CD4-positive, alpha-beta T cell treated with Interleukin-4 for 1 hour (primary cell): Measurements from ENCODE around the gene SORCS2.
"Not testable (repeated sequence)": the region's sequence is repeated elsewhere in the genome, so short reads cannot be mapped to it uniquely, and the experiment has no call there.

Source experiments
- DNase-seq, 2 donors: peaks; one replicate each; pipeline ENCODE4 v3.0.0-alpha.2; 2020 to 2022

The SORCS2 gene

DNA sequence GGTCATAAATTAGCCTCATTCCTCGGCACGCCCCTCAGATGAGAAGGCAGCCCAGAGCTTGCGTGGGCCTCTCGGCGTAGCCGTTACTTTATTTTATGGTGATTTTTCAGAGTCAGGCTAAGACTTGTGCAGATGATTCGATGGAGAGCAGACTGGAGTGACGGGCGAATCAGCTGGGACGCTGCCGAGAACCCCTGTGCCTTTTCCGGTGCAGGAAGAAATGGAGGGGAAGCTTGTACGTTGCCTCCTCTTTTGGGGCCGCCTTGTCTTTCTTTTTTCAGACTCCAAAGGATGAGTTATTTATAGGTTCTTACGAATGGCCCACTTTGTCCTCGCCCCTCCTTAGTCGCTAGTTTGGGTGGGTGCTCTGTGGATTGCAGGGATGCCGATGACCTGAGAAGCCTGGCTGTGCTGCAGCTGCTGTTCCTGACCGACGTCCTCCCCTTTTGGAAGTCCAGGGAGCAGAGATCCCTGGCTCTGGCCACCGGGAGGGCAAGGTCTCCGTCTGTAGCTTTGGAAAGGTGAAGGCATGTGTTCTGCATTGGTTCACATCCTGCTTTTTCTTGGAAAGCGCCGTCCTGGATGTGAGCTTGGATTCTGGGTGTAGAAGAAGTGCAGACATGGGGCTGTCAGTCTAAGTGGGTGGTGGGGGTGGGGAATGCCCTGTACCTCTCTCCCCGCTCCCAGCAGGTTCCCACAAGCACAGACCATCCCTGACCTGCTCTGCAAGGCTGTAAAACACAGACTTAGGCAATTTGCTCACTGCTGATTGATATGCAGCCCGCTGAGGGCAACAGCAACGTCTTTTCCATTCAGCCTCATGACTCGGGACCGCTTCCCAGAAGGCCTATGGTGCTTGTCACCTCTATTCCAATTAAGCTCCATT lies 9.3 kb downstream of the SORCS2 start:
- DNase-seq = no peak

GRCh38 chr4:7202411-7202810 lies 10.1 kb downstream of the SORCS2 start:
- DNase-seq = no peak

DNA sequence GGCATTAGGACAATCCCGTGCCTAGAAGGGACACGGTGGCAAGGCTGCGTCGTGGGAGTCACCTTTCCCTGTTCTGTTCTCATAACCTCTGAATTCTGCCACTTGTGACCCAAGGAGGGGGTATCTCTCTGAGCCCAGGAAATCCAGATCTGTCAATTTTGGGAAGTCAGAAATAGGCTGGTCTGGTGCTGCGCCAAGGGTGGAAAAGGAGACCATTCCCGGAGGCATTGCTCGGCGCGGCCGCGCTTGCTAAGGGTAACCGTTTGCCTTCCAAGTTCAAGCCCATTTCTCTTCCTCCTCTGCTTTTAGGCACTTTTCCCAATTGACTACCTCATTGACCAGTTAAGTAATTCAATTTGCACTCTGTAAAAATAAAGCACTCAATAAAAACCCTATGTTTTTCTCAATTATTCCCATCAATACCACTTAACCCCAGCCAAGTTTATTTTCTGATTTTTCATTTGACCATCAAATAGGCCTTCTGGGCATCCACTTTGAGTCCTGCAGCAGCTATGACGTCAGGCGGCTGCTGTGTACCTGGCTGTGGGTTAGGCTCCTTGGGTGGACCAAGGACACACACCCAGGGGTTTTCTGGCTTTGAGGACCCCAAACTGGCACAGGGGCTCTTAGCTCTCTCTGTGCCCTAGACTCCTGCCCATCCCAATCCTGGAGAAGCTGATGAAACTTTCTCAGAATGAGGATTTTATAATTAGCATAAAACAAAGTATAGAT lies 12.5 kb downstream of the SORCS2 start:
- DNase-seq = no peak

DNA sequence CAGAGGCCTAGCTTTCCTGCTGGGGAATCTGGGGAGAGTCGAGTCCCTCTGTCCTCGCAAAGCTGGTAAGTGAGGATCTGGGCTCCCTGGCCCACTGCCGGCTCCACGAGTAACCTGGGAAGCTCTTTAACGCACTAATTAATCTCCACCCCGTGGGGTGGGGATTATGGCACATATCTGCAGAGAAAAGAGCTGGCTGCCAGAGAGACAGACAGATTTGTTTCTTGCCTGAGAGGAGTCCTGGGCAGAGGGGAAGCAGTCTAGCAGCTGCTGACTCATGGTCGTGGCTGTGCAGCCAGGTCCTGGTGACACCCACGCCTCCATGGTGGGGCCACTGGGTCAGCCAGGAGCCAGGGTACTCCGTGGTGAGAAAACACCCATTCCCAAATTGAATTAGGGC lies 14.0 kb downstream of the SORCS2 start:
- no peak for DNase-seq

DNA sequence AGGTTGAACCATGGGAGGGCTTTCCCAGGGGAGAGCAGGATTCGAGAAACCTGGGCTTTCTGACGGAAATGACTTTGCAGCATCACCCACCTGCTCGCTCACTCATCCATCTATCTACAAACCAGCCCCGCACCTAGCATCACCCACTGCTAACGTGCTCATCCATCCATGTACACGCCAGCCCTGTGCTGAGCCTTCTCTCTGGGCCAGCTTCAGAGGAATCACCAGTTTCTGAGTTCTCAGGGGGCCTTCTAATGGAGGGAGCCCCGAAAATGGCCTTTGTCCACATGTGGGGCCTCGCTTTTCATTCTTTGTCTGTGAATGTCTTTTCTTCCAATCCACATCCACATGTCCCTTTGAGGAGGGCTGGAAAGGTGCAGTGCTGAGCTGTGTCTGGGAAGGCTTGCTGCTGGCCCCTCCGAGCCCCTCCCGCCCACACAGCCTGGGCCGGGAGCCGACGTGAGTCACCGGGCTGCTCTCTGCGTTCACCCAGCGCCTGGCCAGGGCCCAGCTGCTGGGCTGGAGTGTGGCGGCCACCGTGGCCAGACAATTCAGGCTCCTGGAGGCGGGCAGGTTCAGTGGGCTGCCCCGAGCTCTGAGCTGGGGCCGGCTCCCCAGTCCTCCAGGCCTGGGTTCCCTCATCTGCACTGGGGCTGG lies 14.7 kb downstream of the SORCS2 start:
- DNase-seq = no peak

GRCh38 chr4:7207628-7208231 lies 15.4 kb downstream of the SORCS2 start:
- DNase-seq = no peak

GRCh38 chr4:7208509-7209451 lies 16.4 kb downstream of the SORCS2 start:
- no peak for DNase-seq

DNA sequence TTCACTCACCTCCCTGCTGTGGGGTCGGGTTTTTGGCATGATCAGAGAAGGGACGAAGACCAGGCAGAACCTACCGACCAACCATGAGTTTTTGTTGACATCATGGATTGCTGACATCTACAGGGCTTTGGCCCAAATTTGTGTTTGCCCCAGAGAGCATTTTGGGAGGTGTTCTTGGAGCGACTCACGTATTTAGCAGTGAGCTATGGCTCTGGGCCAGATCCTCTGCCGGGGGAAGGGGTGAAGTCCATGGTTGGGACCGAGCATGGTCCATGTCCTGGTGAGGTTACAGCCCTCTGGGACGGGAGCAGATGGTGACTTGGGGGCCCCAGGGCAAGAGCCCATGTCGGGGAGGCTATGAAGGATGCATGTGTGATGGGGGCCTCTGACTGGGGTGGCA lies 17.4 kb downstream of the SORCS2 start:
- no peak for DNase-seq

DNA sequence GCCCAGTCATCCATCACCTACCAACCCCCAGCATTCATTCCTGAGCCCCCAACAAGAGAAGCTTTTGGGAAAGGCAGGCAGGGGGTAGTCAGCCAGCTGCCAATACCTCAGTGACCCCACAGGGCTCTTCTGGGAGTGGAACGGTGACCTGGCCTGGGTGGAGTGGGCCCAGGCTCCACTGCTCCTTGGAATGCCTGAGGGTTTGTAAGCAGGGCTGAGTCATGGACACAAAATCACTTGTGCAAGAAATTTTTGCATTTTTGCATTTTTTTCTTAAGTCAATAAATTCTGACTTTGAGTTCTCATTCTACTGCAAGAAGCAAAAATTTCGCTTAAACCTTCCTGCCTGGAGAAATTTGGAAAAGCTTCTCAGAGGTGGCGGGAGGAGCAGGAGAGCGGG lies 18.5 kb downstream of the SORCS2 start:
- DNase-seq = no peak

DNA sequence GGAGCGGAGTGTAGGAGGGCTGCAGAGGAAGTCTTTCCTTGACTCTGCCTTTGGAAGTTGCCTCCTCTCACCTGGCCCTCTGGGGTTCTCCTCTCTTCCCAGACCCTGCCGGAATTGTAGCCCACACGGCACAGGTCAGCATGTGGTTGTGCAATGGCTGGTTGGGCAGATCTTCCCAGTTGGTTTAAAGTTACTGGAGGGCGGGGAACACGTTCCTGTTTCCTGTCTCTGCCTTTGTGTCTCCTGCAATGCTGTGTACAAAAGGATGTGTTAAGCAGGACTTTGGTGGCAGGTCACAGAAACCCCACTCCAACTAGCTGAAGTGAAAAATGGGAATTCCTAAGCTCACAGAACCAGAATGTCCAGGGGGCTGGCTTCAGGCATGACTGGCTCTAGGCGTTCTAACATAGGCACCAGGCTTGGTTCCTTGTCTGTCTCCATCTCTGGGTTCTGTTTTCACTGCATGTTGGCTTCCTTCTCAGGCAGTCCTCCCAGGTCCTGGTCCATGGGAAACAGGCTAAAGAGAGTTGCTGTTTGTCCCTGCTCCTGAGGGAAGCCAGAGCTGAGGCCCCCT lies 19.9 kb downstream of the SORCS2 start:
- no peak for DNase-seq

- no peak for DNase-seq
These were observed 20.6 kb downstream of the SORCS2 start for GRCh38 chr4:7212921-7213320.

DNA sequence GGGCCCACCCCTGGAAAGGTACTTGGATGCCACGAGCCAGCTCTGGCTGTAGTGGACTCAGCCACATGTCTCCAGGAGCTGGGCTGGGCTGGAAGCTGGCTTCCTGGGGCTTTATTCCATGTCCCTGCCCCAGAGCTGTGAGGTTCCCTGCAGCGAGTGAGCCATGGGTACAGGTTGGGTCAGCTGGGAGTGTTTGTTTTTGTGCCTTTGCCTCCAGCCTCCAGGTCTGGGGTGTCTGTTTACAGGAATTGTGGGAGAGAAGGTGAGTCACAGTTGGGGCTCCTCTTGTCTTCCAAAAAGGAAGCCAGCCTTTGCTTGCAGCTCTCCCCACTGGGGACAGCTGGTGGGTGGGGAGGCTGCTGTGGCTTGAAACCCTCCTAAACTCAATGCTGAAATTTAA lies 21.5 kb downstream of the SORCS2 start:
- no peak for DNase-seq

- no peak for DNase-seq
These were observed 22.0 kb downstream of the SORCS2 start for GRCh38 chr4:7214359-7214758.

DNA sequence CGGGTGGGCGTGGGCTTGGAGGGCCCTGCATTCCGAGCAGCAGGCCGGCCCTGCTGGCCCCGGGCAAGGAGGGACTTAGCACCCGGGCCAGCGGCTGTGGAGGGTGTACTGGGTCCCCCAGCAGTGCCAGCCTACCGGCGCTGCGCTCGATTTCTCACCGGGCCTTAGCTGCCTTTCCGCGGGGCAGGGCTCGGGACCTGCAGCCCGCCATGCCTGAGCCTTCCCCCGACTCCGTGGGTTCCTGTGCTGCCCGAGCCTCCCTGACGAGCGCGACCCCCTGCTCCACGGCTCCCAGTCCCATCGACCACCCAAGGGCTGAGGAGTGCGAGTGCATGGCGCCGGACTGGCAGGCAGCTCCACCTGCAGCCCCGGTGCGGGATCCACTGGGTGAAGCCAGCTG lies 22.8 kb downstream of the SORCS2 start:
- not testable (repeated sequence) for DNase-seq

DNA sequence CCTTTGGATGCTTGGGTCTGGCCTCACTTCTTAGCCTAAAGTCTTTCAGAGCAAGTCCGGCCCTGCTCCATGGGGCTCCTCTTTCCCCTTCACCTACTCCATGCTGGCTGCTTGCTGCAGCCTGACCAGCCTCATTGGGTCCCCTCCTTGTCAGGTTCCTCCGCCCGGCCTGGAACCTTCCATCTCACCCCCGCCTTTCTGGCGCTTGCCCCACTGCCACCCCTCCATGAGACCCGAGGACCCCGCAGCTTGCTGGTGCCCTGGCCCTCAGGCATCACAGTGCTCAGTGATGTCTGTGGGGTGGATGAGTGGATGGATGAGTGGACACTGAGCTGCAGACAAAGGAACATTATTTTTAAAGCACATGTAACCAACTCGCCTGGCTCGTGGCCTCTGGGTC lies 24.7 kb downstream of the SORCS2 start:
- DNase-seq = no peak

- DNase-seq = no peak
These were observed 25.4 kb downstream of the SORCS2 start for GRCh38 chr4:7217474-7218321.

- DNase-seq = no peak
These were observed 26.3 kb downstream of the SORCS2 start for GRCh38 chr4:7218686-7219085.

DNA sequence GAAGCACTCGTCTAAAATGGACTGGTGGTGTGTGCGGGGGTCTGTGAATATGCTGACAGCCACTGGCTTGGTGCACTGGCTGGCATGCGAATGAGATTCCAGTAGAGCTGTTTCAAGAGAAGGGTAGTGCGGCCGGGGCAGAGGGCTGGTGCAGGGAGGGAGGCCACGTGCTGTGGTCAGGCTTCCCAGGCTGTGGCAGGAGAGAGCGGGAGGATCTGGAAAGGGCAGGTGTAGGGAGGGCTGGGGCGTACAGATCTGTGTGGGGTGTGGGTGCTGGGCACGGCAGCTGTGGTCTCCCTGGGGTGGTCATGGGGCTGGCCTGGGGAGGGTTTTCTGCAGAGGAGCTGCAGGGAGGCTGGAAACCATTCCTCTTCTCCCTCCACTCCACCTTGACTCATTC lies 30.2 kb downstream of the SORCS2 start:
- DNase-seq = no peak

DNA sequence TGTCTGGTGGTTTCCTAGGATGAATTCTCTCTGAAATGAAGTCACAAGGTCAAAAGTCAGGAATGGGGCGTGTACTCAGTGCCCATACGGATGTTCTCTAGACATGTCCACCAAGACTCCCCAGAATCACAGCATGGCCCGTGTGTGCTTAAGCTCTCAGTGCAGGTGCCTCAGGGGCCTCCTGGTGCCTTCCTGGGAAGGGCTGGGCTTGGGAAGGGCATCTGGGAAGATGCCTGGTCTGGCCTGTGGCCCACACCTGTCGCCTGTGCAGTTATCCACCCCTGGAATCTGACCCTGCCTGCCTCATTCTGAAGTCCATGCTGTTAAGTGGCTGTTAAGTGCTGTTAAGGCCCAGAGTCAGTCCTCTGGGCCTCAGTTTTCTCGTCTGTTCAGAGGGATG lies 31.2 kb downstream of the SORCS2 start:
- DNase-seq = no peak

GRCh38 chr4:7224001-7224400 lies 31.7 kb downstream of the SORCS2 start:
- no peak for DNase-seq
